Suppressor macrophage treated with lipopolysaccharide for 1 hour (primary cell): ENCODE data around the gene PGM2L1.
"Not testable (repeated sequence)": the region's sequence is repeated elsewhere in the genome, so short reads cannot be mapped to it uniquely, and the experiment has no call there.

Experiments used
- DNase-seq, 3 donors: peaks; one replicate each; pipeline ENCODE4 v3.0.0-alpha.2; 2020 to 2022

PGM2L1 gene

DNA sequence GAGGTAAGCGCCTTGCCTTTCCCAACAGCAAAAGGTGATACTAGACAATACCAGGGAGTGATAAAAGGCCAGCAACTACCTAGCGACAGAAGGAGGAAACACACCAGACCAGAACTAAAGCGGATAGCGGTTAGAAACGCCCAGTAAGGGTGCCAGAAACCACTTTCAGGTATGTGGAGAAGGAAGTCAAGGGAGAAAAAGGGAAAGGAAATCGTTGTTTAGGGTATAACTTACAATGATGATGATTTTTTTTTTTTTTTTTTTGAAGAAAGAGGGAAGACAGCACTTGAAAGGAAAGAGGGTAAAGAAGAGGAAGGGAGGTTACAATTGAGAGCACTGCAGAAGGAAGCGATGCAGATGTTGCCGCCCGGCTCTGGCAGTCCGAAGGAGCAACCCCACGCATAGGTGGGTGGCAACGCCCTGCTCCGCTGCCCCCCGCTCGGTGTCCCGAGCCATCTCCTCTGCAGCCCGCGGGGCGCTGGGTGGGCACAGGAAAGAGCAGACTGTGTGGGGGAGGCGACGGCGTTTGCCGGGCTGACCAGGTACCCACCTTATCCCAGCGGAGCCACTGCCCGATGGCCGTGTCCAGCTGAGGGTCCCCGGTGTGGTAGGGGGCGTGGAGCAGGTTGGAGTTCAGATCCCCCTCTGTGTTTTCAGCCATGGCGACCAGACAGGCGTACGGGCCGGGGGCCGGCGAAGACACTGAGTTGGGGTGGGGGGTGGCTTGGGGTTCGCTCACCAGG is 561 bp downstream of the PGM2L1 start:
- DNase-seq = peak in 2 of 3 donors; percentile 18 to 36

DNA sequence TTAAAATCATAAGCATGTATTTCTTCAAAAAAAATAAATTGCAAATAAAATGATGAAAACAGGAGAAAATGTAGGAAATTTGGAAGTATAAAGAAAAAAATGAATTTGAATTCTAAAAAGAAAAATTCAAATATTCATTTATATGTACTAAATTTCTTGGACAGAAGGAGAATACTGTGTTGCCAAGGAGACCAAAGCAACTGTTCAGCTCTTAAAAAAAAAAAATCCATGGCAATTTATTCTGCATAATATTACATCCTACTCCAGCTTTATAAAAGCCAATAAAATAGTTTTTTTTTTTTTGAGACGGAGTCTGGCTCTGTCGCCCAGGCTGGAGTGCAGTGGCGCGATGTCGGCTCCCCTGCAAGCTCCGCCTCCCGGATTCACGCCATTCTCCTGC is 6.0 kb downstream of the PGM2L1 start:
- no peak for DNase-seq

DNA sequence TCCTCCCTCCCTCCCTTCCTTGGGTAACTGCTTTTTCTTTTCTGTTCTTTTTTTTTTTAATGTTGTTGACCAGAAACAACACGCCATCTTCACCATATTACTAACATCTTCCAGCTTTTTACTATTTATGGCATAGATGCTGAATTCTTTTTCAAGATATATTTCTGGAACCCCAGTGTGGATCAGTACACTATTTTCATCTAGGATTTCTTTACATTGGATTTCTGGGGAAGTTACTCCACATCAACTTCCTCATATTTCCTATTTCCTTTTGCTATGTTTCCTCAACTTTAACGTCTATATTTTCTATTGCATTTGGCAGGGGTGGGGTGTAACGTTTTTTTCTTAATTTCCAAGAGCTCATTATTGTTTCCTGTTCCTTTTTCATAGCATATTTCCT is 7.0 kb downstream of the PGM2L1 start:
- peak in 1 of 3 donors; percentile 14 for DNase-seq

DNA sequence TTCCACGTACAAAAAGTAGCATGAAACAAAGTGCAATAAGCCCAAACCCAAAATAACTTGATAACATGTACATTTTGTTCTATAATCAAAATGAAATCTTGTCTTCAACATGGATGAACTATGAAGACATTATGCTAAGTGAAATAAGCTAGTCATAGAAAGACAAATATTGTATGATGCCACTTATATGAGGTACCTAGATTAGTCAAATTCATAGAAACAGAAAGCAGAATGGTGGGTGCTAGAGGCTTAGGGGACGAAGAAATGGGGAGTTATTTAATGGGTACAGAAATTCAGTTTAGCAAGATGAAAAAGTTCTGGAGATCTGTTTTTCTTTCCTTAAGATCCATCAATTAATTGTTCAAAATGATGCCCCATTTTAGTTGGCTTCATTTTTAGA is 7.5 kb downstream of the PGM2L1 start:
- no peak for DNase-seq

DNA sequence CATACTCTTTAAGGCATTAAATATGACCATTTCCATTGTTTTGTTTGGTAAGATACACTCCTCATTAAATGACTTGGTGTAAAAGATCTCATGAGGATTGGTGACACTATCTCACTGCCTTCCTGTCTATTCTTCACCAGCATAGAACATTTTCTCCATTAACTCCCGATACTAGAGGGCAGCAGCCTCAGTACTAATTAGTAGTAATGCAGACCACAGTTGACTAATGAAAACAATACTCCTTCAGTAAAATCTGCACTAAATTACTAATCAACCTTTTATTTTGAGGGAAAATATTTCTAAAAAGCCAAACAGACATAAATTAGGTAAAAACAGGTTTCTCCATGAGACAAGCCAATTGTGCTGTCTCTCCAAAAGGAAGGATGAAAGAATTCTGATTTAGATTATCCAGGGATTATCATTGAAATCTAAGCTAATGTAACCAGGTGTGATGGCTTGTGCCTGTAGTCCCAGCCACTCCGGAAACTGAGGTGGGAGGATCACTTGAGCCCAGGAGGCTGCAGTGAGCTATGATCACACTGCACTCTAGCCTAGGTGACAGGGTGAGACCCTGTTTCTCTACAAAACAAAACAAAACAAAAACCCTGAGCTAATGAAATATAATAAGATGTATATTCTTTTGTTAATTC is 9.4 kb downstream of the PGM2L1 start:
- DNase-seq = peak; percentile 79 to 80 (median 80)

DNA sequence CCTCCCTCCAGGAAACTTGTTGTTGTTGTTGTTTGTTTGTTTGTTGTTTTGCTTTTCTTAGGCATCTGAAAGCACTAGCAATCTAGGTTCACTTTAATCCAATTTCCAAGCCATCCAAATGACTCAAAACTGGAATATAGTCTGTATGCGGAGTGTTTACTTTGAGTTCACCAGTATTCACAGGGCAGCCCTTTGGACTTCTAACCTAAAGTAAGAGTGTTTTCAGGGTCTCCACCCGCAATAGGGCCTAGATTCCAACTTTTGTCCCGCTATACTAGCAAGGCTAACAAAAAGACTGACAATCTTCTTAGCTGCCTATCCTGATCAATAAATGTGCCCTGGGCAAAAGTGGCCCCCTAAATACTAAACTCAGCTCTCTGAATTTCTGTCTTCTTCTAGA is 13.6 kb downstream of the PGM2L1 start:
- DNase-seq = no peak

DNA sequence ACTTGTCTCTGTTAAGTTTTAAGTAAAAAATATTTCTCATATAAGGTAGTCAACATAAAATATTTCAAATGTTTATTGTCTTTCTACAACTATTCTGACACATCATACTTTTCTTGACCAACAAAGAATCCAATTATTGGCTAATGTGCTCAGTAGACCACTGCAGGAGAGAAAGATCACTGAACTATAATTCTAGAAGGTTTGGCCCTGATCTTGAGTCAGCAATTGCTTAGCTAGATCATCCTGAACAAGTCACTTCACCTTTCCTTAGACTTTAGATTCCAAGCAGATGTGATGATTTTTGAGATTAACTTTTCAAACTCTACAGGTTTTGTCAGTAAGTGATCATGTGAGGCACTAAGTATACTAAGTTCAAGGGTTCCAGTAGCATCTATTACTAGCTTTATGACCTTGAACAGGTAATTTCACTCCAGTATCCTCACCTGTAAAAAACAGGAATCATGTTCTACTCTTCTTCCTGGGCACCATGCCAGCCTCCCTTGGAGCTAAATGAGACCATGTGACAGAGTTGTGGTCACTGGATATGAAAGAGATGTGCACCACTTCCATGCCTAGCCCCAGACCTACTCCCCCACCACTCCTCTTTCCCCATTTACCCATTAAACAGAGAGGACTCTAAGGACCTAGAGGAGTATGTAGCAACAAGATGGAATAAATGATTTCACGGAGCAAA is 17.3 kb downstream of the PGM2L1 start:
- no peak for DNase-seq

DNA sequence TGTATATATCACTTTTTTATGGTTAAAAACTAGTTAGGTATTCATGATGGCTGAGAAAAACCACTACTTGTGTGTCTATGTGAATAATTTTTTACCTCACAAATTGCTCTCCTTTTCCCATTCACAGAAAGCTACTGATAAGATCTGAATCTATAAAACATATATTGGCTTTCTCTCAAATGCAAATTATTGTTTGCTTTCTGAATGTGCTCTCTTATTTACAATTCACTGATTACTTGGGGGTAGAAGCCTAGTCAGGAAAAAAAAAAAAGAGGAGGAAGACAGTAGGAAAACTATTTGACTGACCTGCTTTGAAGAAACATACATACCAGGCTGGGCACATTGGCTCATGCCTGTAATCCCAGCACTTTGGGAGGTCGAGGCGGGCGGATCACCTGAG is 20.5 kb downstream of the PGM2L1 start:
- DNase-seq = no peak

DNA sequence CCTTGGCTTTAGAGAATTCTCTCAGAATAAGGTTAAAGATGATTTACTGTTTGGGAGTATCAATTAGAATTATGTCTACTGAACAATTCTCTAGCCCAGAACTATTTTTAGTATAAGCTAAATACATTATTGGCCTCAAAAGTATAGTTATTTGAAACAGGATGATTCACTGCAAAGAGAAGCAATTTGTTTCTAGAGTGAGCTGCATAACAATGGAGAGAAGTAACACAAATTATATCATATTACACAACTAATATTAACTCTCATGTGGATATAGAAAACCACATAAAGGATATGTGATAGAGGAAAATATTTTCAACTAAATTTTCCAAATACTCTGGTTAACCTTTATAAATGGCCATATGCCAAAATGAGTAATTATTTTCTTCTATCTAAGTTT is 24.9 kb downstream of the PGM2L1 start:
- no peak for DNase-seq

DNA sequence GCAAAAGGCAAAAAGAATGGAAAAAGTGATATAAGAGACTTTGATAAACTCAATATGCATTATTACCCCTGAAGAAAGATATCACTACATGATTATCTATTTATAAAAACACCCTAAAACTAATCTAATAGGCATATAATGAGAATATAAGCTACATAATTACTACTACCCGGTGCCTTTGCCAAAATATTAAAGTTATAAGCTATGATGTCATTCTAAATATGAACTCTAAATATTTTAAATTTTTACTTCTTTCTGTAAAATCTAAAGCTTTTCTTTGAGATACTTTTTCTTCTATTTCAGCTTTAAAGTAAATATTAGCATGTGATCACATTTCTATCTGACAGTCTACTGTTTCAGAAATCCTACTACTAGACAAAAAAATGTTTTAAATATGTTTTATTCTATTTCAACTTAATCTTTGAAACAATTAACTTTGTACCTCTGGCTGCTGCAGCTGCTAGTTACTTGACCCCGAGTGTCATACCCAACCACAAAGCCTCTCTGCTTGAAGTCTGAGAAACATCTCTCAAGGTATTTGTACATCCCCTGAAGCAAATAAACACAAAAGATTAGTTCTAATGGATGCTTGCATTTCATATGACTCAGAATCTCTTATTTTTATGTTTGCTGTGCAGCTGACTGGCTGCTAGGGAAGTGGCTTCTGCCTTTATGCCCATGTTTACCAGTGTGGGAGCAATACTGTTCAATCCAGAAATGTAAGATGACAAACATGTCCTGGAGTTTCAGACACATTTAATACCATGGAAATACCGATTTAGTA is 26.8 kb downstream of the PGM2L1 start:
- no peak for DNase-seq

DNA sequence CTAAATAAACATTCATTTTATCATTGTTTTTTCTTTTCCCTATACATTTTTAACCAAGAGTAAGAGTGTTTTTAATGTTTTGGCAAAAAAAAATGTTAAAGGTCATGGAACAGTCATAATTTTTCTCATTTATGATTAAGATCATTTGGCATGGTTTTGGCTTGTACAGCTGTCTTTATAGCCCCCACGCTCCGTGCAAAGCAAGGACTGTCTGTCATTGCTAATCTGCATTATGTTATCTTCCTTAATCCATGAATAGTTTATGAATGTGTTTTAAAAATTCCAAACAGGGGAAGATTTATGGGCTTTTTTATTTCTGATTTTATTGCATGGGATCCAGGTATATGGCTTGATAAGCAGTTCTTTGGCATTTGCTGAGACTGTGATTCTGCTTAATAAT is 28.1 kb downstream of the PGM2L1 start:
- DNase-seq = no peak

DNA sequence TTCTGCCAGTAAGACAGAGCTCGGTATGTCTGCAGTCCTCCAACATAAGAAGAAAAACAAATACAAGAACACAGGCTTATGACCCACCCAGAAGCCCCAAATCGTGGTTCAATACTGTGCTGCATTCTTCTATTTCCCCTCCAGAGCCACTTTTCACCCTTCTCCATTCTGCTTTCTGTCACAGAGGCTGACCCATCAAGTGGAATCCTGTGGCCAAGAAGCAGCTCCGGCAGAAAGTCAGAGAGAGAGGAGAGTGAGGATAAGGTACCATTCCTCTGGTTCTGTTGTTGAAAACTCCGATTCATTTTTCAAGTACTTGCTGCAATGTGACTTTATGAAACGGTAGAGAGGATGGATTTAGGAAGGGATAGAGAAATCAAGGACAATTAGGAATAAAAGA is 30.4 kb downstream of the PGM2L1 start:
- DNase-seq = no peak

DNA sequence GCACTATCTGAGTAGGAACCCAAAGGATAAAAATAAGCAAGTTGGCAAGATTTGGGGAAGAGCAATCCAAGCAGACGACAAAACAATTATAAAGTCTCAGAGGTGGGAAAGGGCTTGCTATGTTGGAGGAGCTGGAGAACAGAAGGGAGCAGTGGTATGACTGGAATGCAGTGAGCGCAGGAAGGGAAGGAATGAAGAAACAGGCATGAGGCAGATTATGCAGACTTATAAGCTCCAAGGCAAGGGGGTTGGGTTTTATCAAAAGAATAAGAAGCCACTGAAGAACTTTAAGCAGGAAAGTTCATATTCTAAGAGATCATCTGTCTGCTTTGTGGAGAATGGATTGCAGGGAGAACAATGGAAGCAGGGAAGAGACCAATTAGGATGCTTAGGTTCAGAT is 31.7 kb downstream of the PGM2L1 start:
- no peak for DNase-seq

DNA sequence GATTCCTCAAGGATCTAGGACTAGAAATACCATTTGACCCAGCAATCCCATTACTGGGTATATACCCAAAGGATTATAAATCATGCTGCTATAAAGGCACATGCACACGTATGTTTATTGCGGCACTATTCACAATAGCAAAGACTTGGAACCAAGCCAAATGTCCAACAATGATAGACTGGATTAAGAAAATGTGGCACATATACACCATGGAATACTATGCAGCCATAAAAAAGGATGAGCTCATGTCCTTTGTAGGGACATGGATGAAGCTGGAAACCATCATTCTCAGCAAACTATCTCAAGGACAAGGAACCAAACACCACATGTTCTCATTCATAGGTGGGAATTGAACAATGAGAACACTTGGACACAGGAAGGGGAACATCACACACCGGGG is 32.4 kb downstream of the PGM2L1 start:
- not testable (repeated sequence) for DNase-seq

DNA sequence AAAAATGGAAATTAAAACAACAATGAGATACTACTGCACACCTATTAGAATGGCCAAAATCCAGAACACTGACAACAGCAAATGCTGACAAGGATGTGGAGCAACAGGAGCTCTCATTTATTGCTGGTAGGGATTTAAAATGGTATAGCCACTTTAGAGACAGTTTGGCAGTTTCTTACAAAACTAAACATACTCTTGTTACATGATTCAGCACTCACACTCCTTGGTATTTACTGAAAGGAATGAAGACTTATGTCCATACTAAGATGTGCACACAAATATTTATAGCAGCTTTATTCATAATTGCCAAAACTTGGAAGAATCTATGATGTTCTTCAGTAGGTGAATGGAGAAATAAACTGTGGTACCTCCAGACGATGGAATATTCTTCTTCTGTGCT is 40.8 kb downstream of the PGM2L1 start:
- DNase-seq = no peak

DNA sequence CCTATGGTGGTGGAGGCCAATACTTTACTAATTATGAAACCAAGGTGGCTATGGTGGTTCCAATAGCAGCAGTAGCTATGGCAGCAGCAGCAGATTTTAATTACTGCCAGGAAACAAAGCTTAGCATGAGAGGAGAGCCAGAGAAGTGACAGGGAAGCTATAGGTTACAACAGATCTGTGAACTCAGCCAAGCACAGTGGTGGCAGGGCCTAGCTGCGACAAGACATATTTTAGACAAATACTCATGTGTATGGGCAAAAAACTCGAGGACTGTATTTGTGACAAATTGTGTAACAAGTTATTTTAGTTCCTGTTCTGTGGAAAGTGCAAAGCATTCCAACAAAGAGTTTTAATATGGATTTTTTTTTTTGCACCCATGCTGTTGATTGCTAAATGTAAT is 42.6 kb downstream of the PGM2L1 start:
- no peak for DNase-seq

DNA sequence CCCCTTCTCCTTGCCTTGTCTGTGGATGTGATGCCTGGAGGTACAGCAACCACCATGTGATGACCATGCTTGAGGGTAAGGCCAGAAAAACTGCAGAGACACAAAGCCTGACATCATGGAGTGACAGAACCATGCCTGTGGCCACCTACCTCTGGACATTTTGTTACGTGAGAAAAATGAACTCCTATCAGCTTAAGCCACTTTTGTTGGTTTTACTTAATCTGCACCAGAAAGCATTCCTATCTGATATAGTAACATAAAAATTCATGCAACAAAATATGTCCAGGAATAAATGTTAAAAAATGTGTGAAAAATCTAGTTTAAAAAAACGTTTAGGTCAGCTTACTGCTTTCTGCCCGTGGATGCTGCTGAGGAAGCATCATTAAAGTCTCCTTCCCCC is 44.2 kb downstream of the PGM2L1 start:
- no peak for DNase-seq

DNA sequence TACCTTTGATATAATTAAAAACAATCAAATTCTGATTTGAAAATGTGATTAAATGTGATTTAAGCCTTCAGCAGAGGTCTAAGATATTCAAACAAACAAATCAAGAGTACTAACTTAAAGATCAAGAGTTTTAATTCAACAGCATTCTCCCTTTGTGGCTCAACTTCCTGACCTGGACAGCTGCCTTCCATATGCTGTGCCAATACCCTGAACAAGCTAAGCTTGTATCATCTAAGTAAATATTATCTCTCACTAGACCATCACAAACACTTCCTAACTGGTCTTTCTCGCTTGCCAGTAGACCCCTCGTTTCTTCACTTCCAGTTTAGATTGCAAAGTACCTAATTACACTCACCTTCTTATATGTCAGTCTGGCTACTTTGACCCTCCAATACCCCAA is 50.9 kb downstream of the PGM2L1 start:
- DNase-seq = no peak

DNA sequence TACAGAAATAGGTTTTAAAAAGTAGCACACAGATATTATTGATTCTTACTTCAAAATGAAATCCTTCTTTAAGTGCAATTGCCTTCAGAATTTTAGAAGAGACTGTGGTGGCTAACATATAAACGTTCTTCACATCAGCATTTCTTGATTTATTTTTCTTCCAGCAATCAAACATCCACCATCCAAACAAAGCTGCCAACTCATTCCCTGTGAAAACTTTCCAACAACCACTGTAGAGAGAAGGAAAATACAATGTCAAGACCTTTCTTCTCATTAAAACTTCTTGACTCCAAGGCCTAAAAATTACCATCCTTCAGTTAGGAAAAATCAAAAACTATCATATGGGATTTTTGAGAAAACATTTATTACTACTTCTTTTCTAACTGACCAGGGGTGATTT is 52.8 kb downstream of the PGM2L1 start:
- DNase-seq = no peak

DNA sequence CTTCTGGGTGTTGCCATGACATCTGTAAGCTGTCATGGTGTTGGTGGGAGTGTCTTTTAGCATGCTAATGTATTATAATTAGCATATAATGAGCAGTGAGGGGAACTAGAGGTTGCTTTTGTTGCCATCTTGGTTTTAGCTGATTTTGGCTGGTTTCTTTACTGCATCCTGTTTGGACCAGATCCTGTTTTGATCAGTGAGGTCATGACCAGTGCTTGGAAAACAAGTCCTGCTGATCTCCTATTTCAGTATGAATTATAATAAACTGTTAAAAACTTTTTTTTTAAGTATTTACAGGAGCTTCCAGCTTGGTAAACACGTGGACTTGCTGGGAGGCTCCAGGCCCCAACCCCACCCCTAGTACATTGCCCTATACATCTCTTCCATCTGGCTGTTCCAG is 56.3 kb downstream of the PGM2L1 start:
- no peak for DNase-seq

DNA sequence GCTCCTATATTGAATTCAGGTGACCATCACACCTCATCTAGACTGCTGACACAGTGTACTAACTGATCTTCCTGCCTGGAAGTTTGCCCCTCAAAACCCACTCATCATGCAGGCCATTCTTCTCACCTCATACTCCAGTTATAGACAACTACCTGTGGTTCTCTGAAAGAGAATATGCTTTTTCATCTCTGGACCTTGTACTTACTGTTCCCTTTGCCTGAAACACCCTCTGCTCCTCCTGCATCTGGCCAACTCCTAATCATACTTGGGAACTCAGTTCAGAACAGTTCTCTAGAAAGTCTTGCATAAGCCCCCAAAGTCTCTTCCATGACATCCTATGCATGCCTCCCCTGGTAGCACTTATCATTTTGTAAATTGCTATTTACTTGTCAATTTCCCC is 58.6 kb downstream of the PGM2L1 start:
- no peak for DNase-seq

DNA sequence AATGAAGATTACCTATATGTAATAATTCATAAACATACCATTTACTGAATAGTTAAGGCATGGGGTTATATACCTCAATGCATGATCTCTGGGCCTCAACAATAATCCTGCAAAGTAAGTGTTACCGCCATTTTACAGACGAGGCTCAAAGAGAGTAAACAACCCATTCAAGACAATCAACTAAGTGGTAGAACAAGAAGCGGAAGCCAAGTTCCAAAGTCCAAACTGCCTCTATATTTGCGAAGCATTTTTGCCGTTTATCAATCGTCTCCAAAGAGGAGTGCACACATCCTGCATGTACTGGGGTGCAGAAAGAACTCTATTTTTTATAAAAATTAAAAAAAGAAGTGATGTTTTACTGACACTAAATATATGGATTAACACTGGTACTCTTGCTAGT is 59.3 kb downstream of the PGM2L1 start:
- no peak for DNase-seq

DNA sequence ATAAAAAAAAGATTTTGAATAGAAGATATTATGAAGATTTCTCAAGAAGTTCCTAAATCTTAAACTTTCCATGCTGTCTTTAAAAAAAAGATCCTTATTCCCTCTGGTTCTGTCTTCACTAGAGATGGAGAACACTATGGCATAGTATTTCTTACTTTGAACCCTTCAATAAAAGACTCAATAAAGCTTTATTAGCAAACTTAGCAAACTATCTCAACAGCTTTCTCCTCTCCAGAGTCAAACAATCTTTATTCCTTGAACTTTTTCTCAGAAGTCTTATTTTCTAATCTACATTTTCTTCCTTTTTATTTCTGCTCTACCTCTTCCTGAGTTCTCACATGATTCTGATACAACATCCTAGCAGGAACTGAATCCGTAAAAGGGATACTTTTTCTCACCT is 65.0 kb downstream of the PGM2L1 start:
- DNase-seq = no peak

DNA sequence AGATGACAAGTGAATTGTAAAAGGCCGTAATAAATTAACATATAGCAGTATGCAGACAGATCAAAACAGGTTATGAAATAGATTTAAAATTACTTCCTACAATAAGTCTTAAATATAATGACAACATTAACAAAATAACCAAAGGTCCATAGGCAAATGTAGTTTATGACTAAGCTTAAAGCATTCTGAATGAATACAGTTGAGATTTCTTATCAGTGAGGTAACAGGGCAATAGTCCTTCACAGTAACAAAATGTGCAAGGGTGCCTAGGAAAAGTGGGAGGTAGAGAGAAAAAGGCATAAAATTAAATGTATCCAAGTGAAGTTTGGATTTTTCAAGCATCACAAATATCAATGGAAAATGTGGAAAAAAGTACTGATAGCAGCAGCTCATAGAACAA is 65.9 kb downstream of the PGM2L1 start:
- no peak for DNase-seq
